CD4-positive, alpha-beta T cell treated with Interleukin-4 for 1 hour (primary cell): ENCODE results near the gene SLC6A16.

ENCODE experiments used
- DNase-seq, 2 donors: peaks; one replicate each; pipeline ENCODE4 v3.0.0-alpha.2; 2020 to 2022

The SLC6A16 gene

GRCh38 chr19:49264258-49264657, 60.7 kb downstream of the SLC6A16 start:
- no peak for DNase-seq

- no peak for DNase-seq
Measured at GRCh38 chr19:49261602-49262001, 63.4 kb downstream of the SLC6A16 start.

DNA sequence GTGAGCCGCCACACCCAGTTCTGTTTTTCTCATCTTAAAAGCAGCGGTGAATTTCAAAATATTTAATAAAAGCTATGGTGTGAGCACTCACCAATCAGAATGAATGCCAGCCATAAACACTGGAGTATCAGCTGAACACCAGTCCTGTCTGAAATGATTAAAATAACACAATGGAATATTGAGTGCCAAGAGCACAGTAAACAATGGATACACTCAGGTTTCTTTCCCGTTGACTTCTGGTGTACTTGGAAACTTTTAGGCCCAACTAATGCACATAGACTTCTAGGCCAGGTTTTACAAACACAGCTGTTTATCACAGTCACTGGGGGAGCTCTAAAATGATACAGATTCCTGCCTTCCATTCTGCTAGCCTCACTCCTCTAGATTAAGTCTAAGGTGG, 68.3 kb downstream of the SLC6A16 start:
- no peak for DNase-seq

- DNase-seq, result no peak
Measured at GRCh38 chr19:49255674-49256073, 69.3 kb downstream of the SLC6A16 start.

DNA sequence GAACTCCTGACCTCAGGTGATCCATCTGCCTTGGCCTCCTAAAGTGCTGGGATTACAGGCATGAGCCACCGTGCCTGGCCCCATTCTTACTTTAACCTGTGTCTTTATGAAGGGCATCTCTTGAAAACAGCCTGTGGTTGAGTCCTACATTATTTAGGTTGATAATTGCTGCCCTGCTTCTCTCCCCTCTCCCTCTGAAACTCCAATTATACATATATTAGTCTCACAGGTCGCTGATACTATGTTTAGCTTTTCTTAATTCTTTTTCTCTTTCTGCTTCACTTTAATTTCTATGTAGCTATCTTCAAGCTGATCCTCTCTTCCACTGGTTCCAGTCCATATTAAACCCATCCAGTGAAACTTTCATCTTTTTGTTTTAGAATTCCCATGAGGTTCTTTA, 75.1 kb downstream of the SLC6A16 start:
- DNase-seq, result no peak

- no peak for DNase-seq
Measured at GRCh38 chr19:49247676-49248075, 77.3 kb downstream of the SLC6A16 start.

GRCh38 chr19:49244256-49244655, 80.7 kb downstream of the SLC6A16 start:
- DNase-seq, result no peak

- DNase-seq, result no peak
Measured at GRCh38 chr19:49243726-49244125, 81.3 kb downstream of the SLC6A16 start.

- DNase-seq, result no peak
Measured at GRCh38 chr19:49243129-49243528, 81.9 kb downstream of the SLC6A16 start.

DNA sequence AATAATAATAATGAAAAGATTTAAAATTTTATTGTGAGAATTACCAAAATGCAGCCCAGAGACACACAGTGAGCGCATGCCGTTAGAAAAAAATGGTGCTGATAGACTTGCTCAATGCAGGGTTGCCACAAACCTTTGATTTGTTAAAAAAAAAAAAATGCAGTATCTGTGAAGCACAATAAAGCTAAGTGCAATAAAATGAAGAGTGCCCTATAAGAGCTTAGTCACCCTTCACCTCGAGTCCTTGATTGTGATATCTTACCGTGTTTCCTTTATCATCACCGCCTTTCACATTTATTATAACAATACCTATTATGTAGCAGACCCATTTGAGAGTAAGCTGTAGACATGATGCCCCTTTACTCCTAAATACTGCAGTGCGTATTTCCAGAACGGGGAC, 83.2 kb downstream of the SLC6A16 start:
- no peak for DNase-seq
